ENCODE measurements around the gene AGTR1. TPM values are rescaled to one million over a fixed set of nuclear protein-coding genes. Genes with fewer than 3 reads are reported as not detected.

The AGTR1 gene
- total RNA-seq, 1 donor from 2014 or later, result 2.1 TPM

DNA sequence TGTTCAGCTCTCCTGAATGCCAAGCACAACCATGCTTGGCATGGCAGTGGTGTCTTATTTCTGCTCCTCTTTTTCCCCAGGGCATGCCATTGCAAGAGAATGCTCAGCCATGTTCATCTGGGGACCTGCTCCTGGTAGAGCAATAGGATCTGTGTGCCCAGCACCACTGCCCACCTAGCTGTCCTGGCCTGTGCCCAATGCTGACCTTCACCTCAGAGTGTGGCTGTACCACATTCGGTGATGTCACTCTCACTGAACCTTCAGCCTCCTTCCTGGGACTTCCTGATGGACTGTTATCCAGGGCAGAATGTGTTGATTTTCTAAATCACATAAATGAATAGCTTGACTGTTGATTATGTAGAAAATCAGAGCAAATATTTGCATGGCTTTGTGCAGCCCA, 42.0 kb downstream of the AGTR1 start:
- DNase-seq (ENCODE audit: low read depth, low spot score), result no peak
- H3K27ac Mint-ChIP-seq (ENCODE audit: unreplicated experiment), result no peak overlapping the region
- peaks cover 22% of the 10 kb centered on the region for H3K4me1 Mint-ChIP-seq
- H3K36me3 Mint-ChIP-seq (ENCODE audit: low read depth), result no peaks in the 10 kb centered on the region
- TF ChIP-seq, protein P1, sequence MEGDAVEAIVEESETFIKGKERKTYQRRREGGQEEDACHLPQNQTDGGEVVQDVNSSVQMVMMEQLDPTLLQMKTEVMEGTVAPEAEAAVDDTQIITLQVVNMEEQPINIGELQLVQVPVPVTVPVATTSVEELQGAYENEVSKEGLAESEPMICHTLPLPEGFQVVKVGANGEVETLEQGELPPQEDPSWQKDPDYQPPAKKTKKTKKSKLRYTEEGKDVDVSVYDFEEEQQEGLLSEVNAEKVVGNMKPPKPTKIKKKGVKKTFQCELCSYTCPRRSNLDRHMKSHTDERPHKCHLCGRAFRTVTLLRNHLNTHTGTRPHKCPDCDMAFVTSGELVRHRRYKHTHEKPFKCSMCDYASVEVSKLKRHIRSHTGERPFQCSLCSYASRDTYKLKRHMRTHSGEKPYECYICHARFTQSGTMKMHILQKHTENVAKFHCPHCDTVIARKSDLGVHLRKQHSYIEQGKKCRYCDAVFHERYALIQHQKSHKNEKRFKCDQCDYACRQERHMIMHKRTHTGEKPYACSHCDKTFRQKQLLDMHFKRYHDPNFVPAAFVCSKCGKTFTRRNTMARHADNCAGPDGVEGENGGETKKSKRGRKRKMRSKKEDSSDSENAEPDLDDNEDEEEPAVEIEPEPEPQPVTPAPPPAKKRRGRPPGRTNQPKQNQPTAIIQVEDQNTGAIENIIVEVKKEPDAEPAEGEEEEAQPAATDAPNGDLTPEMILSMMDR (conservative IDR thresholded peaks at IDR 0.05), result no peak
- H3K9me3 Mint-ChIP-seq, result no peaks in the 10 kb centered on the region
- H3K27me3 Mint-ChIP-seq (ENCODE audit: low read depth), result no peaks in the 10 kb centered on the region
- H3K4me3 Mint-ChIP-seq, result no peak overlapping the region

DNA sequence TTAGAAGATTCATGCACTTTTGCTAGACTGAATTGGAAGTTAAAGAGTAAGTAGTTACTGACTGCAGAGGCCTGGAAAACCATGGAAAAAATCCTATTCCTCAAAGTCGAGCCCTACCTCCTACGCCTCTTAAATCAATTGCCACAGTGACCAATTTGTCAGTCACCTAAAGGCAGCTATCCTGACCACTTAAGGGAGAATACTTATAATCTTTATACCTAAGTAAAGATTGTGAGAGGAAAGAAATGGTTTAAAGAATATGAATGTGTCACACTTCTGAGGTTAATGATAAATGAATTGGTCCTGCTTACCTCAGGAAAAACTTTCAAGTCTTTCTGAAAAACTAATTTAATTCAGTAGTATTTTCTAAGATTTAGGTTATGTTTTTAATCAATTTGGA, 42.6 kb downstream of the AGTR1 start:
- TF ChIP-seq, protein P1 (conservative IDR thresholded peaks at IDR 0.05), result no peak
- Mint-ChIP-seq H3K4me3 (no peak overlapping the region), H3K4me1 (peaks cover 21% of the 10 kb centered on the region), H3K36me3 (ENCODE audit: low read depth) (no peaks in the 10 kb centered on the region), H3K9me3 (no peaks in the 10 kb centered on the region), H3K27me3 (ENCODE audit: low read depth) (no peaks in the 10 kb centered on the region), H3K27ac (ENCODE audit: unreplicated experiment) (no peak overlapping the region)
- no peak for DNase-seq (ENCODE audit: low read depth, low spot score)

DNA sequence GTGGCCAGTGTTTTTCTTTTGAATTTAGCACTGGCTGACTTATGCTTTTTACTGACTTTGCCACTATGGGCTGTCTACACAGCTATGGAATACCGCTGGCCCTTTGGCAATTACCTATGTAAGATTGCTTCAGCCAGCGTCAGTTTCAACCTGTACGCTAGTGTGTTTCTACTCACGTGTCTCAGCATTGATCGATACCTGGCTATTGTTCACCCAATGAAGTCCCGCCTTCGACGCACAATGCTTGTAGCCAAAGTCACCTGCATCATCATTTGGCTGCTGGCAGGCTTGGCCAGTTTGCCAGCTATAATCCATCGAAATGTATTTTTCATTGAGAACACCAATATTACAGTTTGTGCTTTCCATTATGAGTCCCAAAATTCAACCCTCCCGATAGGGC, 43.5 kb downstream of the AGTR1 start:
- DNase-seq (ENCODE audit: low read depth, low spot score), result no peak
- Mint-ChIP-seq H3K27ac (ENCODE audit: unreplicated experiment) (peak overlapping the region; percentile 19), H3K27me3 (ENCODE audit: low read depth) (no peaks in the 10 kb centered on the region), H3K4me3 (no peak overlapping the region), H3K36me3 (ENCODE audit: low read depth) (no peaks in the 10 kb centered on the region), H3K4me1 (peaks cover 16% of the 10 kb centered on the region), H3K9me3 (no peaks in the 10 kb centered on the region)
- TF ChIP-seq, protein P1 (conservative IDR thresholded peaks at IDR 0.05), result no peak

DNA sequence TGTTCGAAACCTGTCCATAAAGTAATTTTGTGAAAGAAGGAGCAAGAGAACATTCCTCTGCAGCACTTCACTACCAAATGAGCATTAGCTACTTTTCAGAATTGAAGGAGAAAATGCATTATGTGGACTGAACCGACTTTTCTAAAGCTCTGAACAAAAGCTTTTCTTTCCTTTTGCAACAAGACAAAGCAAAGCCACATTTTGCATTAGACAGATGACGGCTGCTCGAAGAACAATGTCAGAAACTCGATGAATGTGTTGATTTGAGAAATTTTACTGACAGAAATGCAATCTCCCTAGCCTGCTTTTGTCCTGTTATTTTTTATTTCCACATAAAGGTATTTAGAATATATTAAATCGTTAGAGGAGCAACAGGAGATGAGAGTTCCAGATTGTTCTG, 44.4 kb downstream of the AGTR1 start:
- no peak for DNase-seq (ENCODE audit: low read depth, low spot score)
- H3K9me3 Mint-ChIP-seq, result no peaks in the 10 kb centered on the region
- H3K4me3 Mint-ChIP-seq, result no peak overlapping the region
- peaks cover 9% of the 10 kb centered on the region for H3K4me1 Mint-ChIP-seq
- TF ChIP-seq, protein P1 (conservative IDR thresholded peaks at IDR 0.05), result no peak
- H3K27ac Mint-ChIP-seq (ENCODE audit: unreplicated experiment), result no peak overlapping the region
- no peaks in the 10 kb centered on the region for H3K36me3 Mint-ChIP-seq (ENCODE audit: low read depth)
- no peaks in the 10 kb centered on the region for H3K27me3 Mint-ChIP-seq (ENCODE audit: low read depth)

DNA sequence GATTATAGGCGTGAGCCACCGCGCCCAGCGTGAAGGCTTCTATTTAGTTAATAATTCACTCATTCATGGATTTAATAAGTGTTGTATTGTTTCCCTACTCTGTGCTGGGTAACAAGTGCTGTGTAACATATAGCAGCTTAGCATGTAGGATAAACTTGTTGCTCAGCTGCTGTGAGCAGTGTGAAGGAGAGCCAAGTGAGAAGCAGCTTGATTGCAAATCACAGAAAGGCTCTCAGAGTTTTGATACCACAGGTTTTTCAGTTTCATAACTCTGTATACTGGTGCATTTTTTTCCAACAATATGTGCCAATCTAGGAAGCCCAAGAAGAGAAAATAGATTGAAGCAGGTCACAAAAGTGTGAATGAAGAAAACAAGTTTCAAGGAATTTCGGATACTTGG, 48.4 kb downstream of the AGTR1 start:
- Mint-ChIP-seq H3K4me1 (peaks cover 9% of the 10 kb centered on the region), H3K36me3 (ENCODE audit: low read depth) (no peaks in the 10 kb centered on the region), H3K27me3 (ENCODE audit: low read depth) (no peaks in the 10 kb centered on the region), H3K27ac (ENCODE audit: unreplicated experiment) (no peak overlapping the region), H3K4me3 (no peak overlapping the region), H3K9me3 (no peaks in the 10 kb centered on the region)
- TF ChIP-seq, protein P1 (conservative IDR thresholded peaks at IDR 0.05), result no peak
- no peak for DNase-seq (ENCODE audit: low read depth, low spot score)

DNA sequence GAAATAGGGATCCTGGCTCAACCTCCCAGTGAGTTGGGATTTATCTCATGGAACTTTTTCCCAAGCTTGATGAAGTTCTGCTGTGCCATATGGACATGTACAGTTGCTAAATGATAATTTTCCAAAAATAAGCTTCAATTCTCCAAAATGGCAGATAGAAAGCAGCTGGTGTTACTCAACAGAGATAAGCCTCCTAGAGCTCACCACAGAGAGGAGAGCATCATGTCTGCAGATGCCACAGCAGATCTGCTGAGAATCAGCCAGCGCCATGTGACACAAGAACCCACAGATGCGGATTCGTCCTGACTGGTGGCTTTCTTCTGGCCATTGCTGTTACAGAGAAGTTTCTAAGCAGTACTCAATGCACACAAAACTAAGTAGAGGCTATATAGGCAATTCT, 50.6 kb downstream of the AGTR1 start:
- TF ChIP-seq, protein P1 (conservative IDR thresholded peaks at IDR 0.05), result no peak
- H3K9me3 Mint-ChIP-seq, result peaks cover under 1% of the 10 kb centered on the region
- no peak for DNase-seq (ENCODE audit: low read depth, low spot score)
- H3K4me1 Mint-ChIP-seq, result no peaks in the 10 kb centered on the region
- H3K4me3 Mint-ChIP-seq, result no peak overlapping the region
- H3K36me3 Mint-ChIP-seq (ENCODE audit: low read depth), result no peaks in the 10 kb centered on the region
- no peaks in the 10 kb centered on the region for H3K27me3 Mint-ChIP-seq (ENCODE audit: low read depth)
- H3K27ac Mint-ChIP-seq (ENCODE audit: unreplicated experiment), result no peak overlapping the region
